CD4-positive, CD25-positive, alpha-beta regulatory T cell (primary cell): ENCODE results near the gene G6PD. TPM values are rescaled to one million over a fixed set of nuclear protein-coding genes. Genes with fewer than 3 reads are reported as not detected.
"Not testable (repeated sequence)": the region's sequence is repeated elsewhere in the genome, so short reads cannot be mapped to it uniquely, and the experiment has no call there.

Experiments used
- ATAC-seq, 2 donors: fragments of 150-1000 bp; cut with Tn5 transposase; one replicate each; pipeline ENCODE4 v1.10.0; 2021; ENCODE audit warnings: low read depth in 2 of 2, moderate number of reproducible peaks in 2 of 2, moderate library complexity in 1 of 2
- DNase-seq, 3 donors: peaks; one replicate each; pipeline versions ENCODE4 v3.0.0 to v3.0.0-alpha.2; 2012 to 2022; ENCODE audit warnings: mixed read lengths in 1 of 3
- H3K27ac ChIP-seq: one replicate; pipeline ENCODE4 v1.7.0; 2013; ENCODE audit warnings: mild to moderate bottlenecking, low read length; ENCODE audit not compliant: insufficient read depth, poor library complexity, severe bottlenecking
- H3K27me3 ChIP-seq: one replicate; pipeline ENCODE4 v1.7.0; 2013; ENCODE audit warnings: low read length; ENCODE audit not compliant: control insufficient read depth, insufficient read depth
- H3K36me3 ChIP-seq: one replicate; pipeline ENCODE4 v1.7.0; 2013; ENCODE audit warnings: mild to moderate bottlenecking, low read length, moderate library complexity; ENCODE audit not compliant: control insufficient read depth, insufficient read depth
- H3K4me1 ChIP-seq: 2 replicates; pipeline ENCODE4 v1.7.0; 2013; ENCODE audit warnings: mild to moderate bottlenecking, low read length; ENCODE audit not compliant: insufficient read depth, control insufficient read depth, poor library complexity, severe bottlenecking
- H3K4me3 ChIP-seq: one replicate; pipeline ENCODE4 v1.7.0; 2013; ENCODE audit warnings: low read depth, mild to moderate bottlenecking, low read length, moderate library complexity
- H3K9me3 ChIP-seq, 2 experiments: 1 replicate in 1 of 2; 2 replicates in 1 of 2; pipeline ENCODE4 v1.7.0; 2013; ENCODE audit warnings: low read length in 2 of 2, mild to moderate bottlenecking in 1 of 2, moderate library complexity in 1 of 2; ENCODE audit not compliant: control insufficient read depth in 2 of 2
- H3K27ac Mint-ChIP-seq, 3 donors: one replicate each; pipeline ENCODE4 v1.8.0; 2020 to 2022; ENCODE audit warnings: mild to moderate bottlenecking in 3 of 3, mixed read lengths in 3 of 3, moderate library complexity in 2 of 3
- H3K27me3 Mint-ChIP-seq: one replicate; pipeline ENCODE4 v1.8.0; 2022; ENCODE audit warnings: mild to moderate bottlenecking, mixed read lengths
- H3K36me3 Mint-ChIP-seq: one replicate; pipeline ENCODE4 v1.8.0; 2020; ENCODE audit warnings: mixed read lengths
- H3K4me1 Mint-ChIP-seq, 4 donors: one replicate each; pipeline ENCODE4 v1.8.0; 2020 to 2022; ENCODE audit warnings: mixed read lengths in 4 of 4, mild to moderate bottlenecking in 1 of 4
- H3K4me3 Mint-ChIP-seq, 4 donors: one replicate each; pipeline ENCODE4 v1.8.0; 2020 to 2022; ENCODE audit warnings: mild to moderate bottlenecking in 4 of 4, mixed read lengths in 4 of 4, moderate library complexity in 3 of 4
- H3K9me3 Mint-ChIP-seq, 7 donors: one replicate each; pipeline ENCODE4 v1.8.0; 2020 to 2022; ENCODE audit warnings: mixed read lengths in 7 of 7, mild to moderate bottlenecking in 3 of 7, moderate library complexity in 2 of 7
- polyA plus RNA-seq, 4 donors: library from polyadenylated mRNA; unstranded; fragments of 300-500 nt; fragmentation: Illumina TruSeq; gene quantifications; one replicate each; pipeline ENCODE4 v1.2.3, GENCODE V29; 2021
- total RNA-seq: library from RNA; stranded (reverse); gene quantifications from one replicate; pipeline ENCODE4 v1.2.3, GENCODE V29; 2022

G6PD gene
- total and polyA plus RNA-seq, 5 donors from 2014 or later, result 2.3 to 36.5 (median 4.5) TPM

GRCh38 chrX:154501423-154501822 lies 45.2 kb downstream of the G6PD start:
- H3K9me3 Mint-ChIP-seq, H3K9me3 ChIP-seq, H3K4me1 ChIP-seq, H3K27ac Mint-ChIP-seq, H3K4me1 Mint-ChIP-seq, H3K4me3 ChIP-seq, H3K27me3 Mint-ChIP-seq, H3K27me3 ChIP-seq, H3K36me3 ChIP-seq, H3K36me3 Mint-ChIP-seq, H3K27ac ChIP-seq, DNase-seq, ATAC-seq: not testable (repeated sequence)
- H3K4me3 Mint-ChIP-seq, result peak overlapping the region in 1 of 4 donors; percentile 21

- H3K27me3 ChIP-seq, H3K9me3 ChIP-seq, H3K4me1 ChIP-seq, ATAC-seq, DNase-seq, H3K36me3 ChIP-seq, H3K36me3 Mint-ChIP-seq, H3K27ac Mint-ChIP-seq, H3K27me3 Mint-ChIP-seq, H3K9me3 Mint-ChIP-seq, H3K27ac ChIP-seq, H3K4me3 ChIP-seq, H3K4me1 Mint-ChIP-seq, H3K4me3 Mint-ChIP-seq: not testable (repeated sequence)
These were observed 50.0 kb downstream of the G6PD start for GRCh38 chrX:154496591-154497137.

- Histone ChIP-seq H3K9me3 (no peaks in the 10 kb centered on the region), H3K27ac (no peak overlapping the region)
These were observed 51.1 kb downstream of the G6PD start for GRCh38 chrX:154495472-154495922.

GRCh38 chrX:154494715-154495114 lies 51.9 kb downstream of the G6PD start:
- Histone ChIP-seq H3K36me3 (no peaks in the 10 kb centered on the region), H3K27ac (no peak overlapping the region), H3K9me3 (no peaks in the 10 kb centered on the region), H3K27me3 (no peaks in the 10 kb centered on the region), H3K4me1 (peaks cover 5% of the 10 kb centered on the region), H3K4me3 (no peak overlapping the region)
- Mint-ChIP-seq H3K36me3 (no peaks in the 10 kb centered on the region), H3K27ac (peak overlapping the region in 1 of 3 donors; percentile 28), H3K27me3 (no peaks in the 10 kb centered on the region), H3K4me1 (peaks cover 0 to 15% (median 1%) of the 10 kb centered on the region in 4 donors), H3K9me3 (no peaks in the 10 kb centered on the region), H3K4me3 (peak overlapping the region in 1 of 4 donors; percentile 10)
- ATAC-seq (no peak), DNase-seq (no peak)

More at GRCh38 chrX:154495472-154495922, 51.1 kb downstream of the G6PD start:
- peak overlapping the region in 1 of 4 donors; percentile 43 for H3K4me3 Mint-ChIP-seq
- no peaks in the 10 kb centered on the region for H3K9me3 Mint-ChIP-seq
- H3K36me3 ChIP-seq, result no peaks in the 10 kb centered on the region
- no peaks in the 10 kb centered on the region for H3K36me3 Mint-ChIP-seq
- ATAC-seq, result no peak
- no peak overlapping the region for H3K4me3 ChIP-seq
- no peak for DNase-seq
- H3K4me1 Mint-ChIP-seq, result peaks cover 0 to 12% (median 0%) of the 10 kb centered on the region in 4 donors
- peaks cover 4% of the 10 kb centered on the region for H3K4me1 ChIP-seq
- no peaks in the 10 kb centered on the region for H3K27me3 ChIP-seq
- no peak overlapping the region for H3K27ac Mint-ChIP-seq
- no peaks in the 10 kb centered on the region for H3K27me3 Mint-ChIP-seq

GRCh38 chrX:154490414-154491083 lies 56.1 kb downstream of the G6PD start, which contains the start of gene SLC10A3:
Gene SLC10A3 (minus strand): TSS chrX:154490629. CDS start chrX:154488940, 1,689 bp downstream.
- Histone ChIP-seq H3K9me3 (no peaks in the 10 kb centered on the region), H3K4me3 (peak within 1 kb of the TSS; percentile 62), H3K4me1 (peaks cover 25% of the 10 kb centered on the region), H3K36me3 (no peaks in the 10 kb centered on the region), H3K27ac (peak within 1 kb of the TSS; percentile 84), H3K27me3 (no peaks in the 10 kb centered on the region)
- Mint-ChIP-seq H3K9me3 (no peaks in the 10 kb centered on the region), H3K36me3 (no peaks in the 10 kb centered on the region), H3K4me3 (peak within 1 kb of the TSS; percentile 89 to 96 (median 92)), H3K27ac (peak within 1 kb of the TSS; percentile 92 to 97 (median 94)), H3K4me1 (peaks cover 0 to 37% (median 9%) of the 10 kb centered on the region in 4 donors), H3K27me3 (no peaks in the 10 kb centered on the region)
- DNase-seq (peak; percentile 84 to 94 (median 88)), ATAC-seq (peak; percentile 79 to 85)

- peak; percentile 3 to 6 for ATAC-seq
These were observed 56.6 kb downstream of the G6PD start for GRCh38 chrX:154490021-154490413.

GRCh38 chrX:154489182-154489581 lies 57.5 kb downstream of the G6PD start:
- H3K4me3 ChIP-seq, result peak overlapping the region; percentile 62
- peaks cover 0 to 46% (median 9%) of the 10 kb centered on the region in 4 donors for H3K4me1 Mint-ChIP-seq

More at GRCh38 chrX:154490021-154490413, 56.6 kb downstream of the G6PD start:
- Histone ChIP-seq H3K27ac (peak overlapping the region; percentile 84), H3K27me3 (no peaks in the 10 kb centered on the region), H3K9me3 (no peaks in the 10 kb centered on the region), H3K4me1 (peaks cover 31% of the 10 kb centered on the region), H3K36me3 (peaks cover 2% of the 10 kb centered on the region), H3K4me3 (peak overlapping the region; percentile 62)
- Mint-ChIP-seq H3K27ac (peak overlapping the region; percentile 78 to 91 (median 87)), H3K27me3 (no peaks in the 10 kb centered on the region), H3K4me3 (peak overlapping the region; percentile 89 to 96 (median 92)), H3K9me3 (no peaks in the 10 kb centered on the region), H3K4me1 (peaks cover 0 to 41% (median 9%) of the 10 kb centered on the region in 4 donors), H3K36me3 (no peaks in the 10 kb centered on the region)
- DNase-seq, result peak in 2 of 3 donors; percentile 14 to 62

More at GRCh38 chrX:154489182-154489581, 57.5 kb downstream of the G6PD start:
- no peaks in the 10 kb centered on the region for H3K27me3 ChIP-seq
- Mint-ChIP-seq H3K9me3 (no peaks in the 10 kb centered on the region), H3K27me3 (no peaks in the 10 kb centered on the region), H3K27ac (peak overlapping the region in 1 of 3 donors; percentile 87), H3K36me3 (no peaks in the 10 kb centered on the region), H3K4me3 (peak overlapping the region; percentile 89 to 96 (median 92))
- H3K4me1 ChIP-seq, result peaks cover 36% of the 10 kb centered on the region
- ATAC-seq (no peak), DNase-seq (no peak)
- no peaks in the 10 kb centered on the region for H3K9me3 ChIP-seq
- peaks cover 3% of the 10 kb centered on the region for H3K36me3 ChIP-seq
- H3K27ac ChIP-seq, result no peak overlapping the region
